HG03095 (cell line): ENCODE data around the gene TMEM141.
"Not testable (repeated sequence)": the region's sequence is repeated elsewhere in the genome, so short reads cannot be mapped to it uniquely, and the experiment has no call there.

Source experiments
- ATAC-seq: cut with Tn5 transposase; IDR thresholded peaks from one replicate; pipeline ENCODE4 v1.9.1; 2021; ENCODE audit warnings: moderate library complexity; ENCODE audit not compliant: unreplicated experiment

Gene TMEM141

GRCh38 chr9:136771907-136772415 lies 19.2 kb upstream of the TMEM141 start:
- ATAC-seq = no peak

GRCh38 chr9:136773386-136774044 lies 17.6 kb upstream of the TMEM141 start:
- ATAC-seq = no peak

- ATAC-seq = no peak
Observed at GRCh38 chr9:136774416-136775045, 16.6 kb upstream of the TMEM141 start.

GRCh38 chr9:136775191-136775590 lies 16.0 kb upstream of the TMEM141 start:
- ATAC-seq = no peak

GRCh38 chr9:136776947-136777346 lies 14.2 kb upstream of the TMEM141 start:
- no peak for ATAC-seq

- ATAC-seq = no peak
Observed at GRCh38 chr9:136777359-136777758, 13.8 kb upstream of the TMEM141 start.

- ATAC-seq = no peak
Observed at GRCh38 chr9:136779808-136780207, 11.3 kb upstream of the TMEM141 start.

- ATAC-seq = no peak
Observed at GRCh38 chr9:136782452-136782851, 8.7 kb upstream of the TMEM141 start.

- no peak for ATAC-seq
Observed at GRCh38 chr9:136784249-136784996, 6.7 kb upstream of the TMEM141 start.

- no peak for ATAC-seq
Observed at GRCh38 chr9:136784997-136785361, 6.2 kb upstream of the TMEM141 start.

- not testable (repeated sequence) for ATAC-seq
Observed at GRCh38 chr9:136785565-136786355, 5.4 kb upstream of the TMEM141 start.

- no peak for ATAC-seq
Observed at GRCh38 chr9:136786451-136786850, 4.7 kb upstream of the TMEM141 start.

GRCh38 chr9:136786983-136787382 lies 4.2 kb upstream of the TMEM141 start:
- not testable (repeated sequence) for ATAC-seq

GRCh38 chr9:136787690-136788400 lies 3.3 kb upstream of the TMEM141 start:
- ATAC-seq = no peak

GRCh38 chr9:136788644-136789522 lies 2.3 kb upstream of the TMEM141 start:
- not testable (repeated sequence) for ATAC-seq

GRCh38 chr9:136789523-136789937 lies 1.6 kb upstream of the TMEM141 start:
- no peak for ATAC-seq

- no peak for ATAC-seq
Observed at GRCh38 chr9:136791516-136792276, 552 bp downstream of the TMEM141 start.

- ATAC-seq = no peak
Observed at GRCh38 chr9:136792321-136793085, 1.4 kb downstream of the TMEM141 start.
